ENCODE measurements around the gene KIF26B.

Gene KIF26B

DNA sequence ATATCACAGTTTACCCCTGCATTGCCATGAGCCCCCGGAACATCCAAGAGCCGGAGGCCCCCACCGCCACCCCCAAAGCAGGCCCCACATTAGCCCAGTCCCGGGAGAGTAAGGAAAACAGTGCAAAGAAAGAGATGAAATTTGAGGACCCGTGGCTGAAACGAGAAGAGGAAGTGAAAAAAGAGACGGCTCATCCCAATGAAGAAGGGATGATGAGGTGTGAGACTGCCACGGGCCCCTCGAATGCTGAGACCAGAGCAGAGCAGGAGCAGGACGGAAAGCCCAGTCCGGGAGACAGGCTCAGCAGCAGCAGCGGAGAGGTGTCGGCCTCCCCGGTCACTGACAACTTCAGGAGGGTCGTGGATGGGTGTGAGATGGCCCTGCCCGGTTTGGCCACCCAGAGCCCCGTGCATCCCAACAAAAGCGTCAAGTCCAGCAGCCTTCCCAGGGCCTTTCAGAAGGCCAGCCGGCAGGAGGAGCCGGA is 532.4 kb downstream of the KIF26B start:
- H3K36me3 ChIP-seq (ENCODE audit: control insufficient read depth, insufficient read depth, low read length): no peaks in the 10 kb centered on the region
- H3K4me1 ChIP-seq (ENCODE audit: control insufficient read depth, insufficient read depth, low read length): no peaks in the 10 kb centered on the region
- H3K27ac ChIP-seq (ENCODE audit: insufficient read depth, low read depth, low read length, poor library complexity, severe bottlenecking): no peak overlapping the region
- 92 to 93% methylated on average over 20 of the region's 20 CpGs for WGBS, 2 experiments
- no peak overlapping the region for H3K4me3 ChIP-seq (ENCODE audit: insufficient read depth, low read depth, low read length)
- H3K27me3 ChIP-seq (ENCODE audit: control insufficient read depth, insufficient read depth, low read length, poor library complexity, severe bottlenecking): peaks cover 14% of the 10 kb centered on the region
- H3K9me3 ChIP-seq (ENCODE audit: control insufficient read depth, low read length): no peaks in the 10 kb centered on the region

DNA sequence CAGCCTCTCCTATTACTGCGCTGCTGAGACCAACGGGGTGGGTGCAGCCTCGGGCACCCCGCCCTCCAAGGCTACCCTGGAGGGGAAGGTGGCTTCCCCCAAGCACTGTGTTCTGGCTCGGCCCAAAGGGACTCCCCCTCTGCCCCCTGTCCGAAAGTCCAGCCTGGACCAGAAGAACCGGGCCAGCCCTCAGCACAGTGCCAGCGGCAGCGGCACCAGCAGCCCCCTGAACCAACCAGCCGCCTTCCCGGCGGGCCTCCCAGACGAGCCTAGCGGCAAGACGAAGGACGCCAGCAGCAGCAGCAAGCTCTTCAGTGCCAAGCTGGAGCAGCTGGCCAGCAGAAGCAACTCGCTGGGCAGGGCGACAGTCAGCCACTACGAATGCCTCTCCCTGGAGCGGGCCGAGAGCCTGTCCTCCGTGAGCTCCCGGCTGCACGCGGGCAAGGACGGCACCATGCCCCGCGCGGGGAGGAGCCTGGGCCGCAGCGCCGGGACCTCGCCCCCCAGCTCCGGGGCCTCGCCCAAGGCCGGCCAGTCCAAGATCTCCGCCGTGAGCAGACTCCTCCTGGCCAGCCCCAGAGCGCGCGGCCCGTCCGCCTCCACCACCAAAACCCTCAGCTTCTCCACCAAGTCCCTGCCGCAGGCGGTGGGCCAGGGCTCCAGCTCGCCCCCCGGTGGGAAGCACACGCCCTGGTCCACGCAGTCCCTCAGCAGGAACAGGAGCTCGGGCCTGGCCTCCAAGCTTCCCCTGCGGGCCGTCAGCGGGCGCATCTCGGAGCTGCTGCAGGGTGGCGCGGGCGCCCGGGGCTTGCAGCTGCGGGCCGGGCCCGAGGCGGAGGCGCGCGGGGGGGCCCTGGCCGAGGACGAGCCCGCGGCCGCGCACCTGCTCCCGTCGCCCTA is 533.1 kb downstream of the KIF26B start:
- Histone ChIP-seq H3K4me3 (ENCODE audit: insufficient read depth, low read depth, low read length) (no peak overlapping the region), H3K27me3 (ENCODE audit: control insufficient read depth, insufficient read depth, low read length, poor library complexity, severe bottlenecking) (peaks cover 14% of the 10 kb centered on the region), H3K36me3 (ENCODE audit: control insufficient read depth, insufficient read depth, low read length) (no peaks in the 10 kb centered on the region), H3K9me3 (ENCODE audit: control insufficient read depth, low read length) (no peaks in the 10 kb centered on the region), H3K4me1 (ENCODE audit: control insufficient read depth, insufficient read depth, low read length) (no peaks in the 10 kb centered on the region), H3K27ac (ENCODE audit: insufficient read depth, low read depth, low read length, poor library complexity, severe bottlenecking) (no peak overlapping the region)
- 71 to 72% methylated on average over 74 of the region's 74 CpGs for WGBS, 2 experiments

DNA sequence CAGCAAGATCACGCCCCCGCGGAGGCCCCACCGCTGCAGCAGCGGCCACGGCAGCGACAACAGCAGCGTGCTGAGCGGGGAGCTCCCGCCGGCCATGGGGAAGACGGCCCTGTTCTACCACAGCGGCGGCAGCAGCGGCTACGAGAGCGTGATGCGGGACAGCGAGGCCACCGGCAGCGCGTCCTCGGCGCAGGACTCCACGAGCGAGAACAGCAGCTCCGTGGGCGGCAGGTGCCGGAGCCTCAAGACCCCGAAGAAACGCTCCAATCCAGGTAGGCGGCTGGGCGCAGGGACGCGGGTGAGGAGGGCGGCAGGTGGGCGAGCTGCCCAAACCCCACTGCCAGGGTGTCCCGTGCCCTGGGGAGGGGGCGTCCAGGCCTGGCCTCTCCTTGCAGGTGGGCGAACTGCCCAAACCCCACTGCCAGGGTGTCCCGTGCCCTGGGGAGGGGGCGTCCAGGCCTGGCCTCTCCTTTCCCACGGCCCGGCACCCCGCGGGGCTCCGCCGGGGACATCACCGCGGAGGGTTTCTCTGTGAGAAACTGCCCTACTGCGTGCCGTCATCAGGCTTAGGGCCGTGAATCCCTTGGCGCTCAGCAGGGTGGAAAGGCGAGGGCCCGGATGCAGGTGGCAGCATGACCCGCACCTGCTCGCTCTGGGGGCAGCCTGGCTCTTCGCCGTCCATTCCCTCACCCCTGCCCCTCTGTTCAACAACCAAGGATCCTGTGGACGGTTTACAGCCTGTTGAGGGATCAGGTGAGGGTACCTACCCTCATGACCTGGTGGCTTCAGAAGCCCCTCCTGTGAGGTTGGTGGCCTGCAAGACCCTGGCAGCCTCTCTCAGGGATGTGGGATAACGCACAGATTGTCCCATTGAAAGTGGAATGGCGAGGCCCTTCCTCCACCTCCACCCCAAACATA is 534.0 kb downstream of the KIF26B start:
- no peaks in the 10 kb centered on the region for H3K36me3 ChIP-seq (ENCODE audit: control insufficient read depth, insufficient read depth, low read length)
- 85 to 87% methylated on average over 63 of the region's 63 CpGs for WGBS, 2 experiments
- H3K27me3 ChIP-seq (ENCODE audit: control insufficient read depth, insufficient read depth, low read length, poor library complexity, severe bottlenecking): peaks cover 14% of the 10 kb centered on the region
- no peaks in the 10 kb centered on the region for H3K4me1 ChIP-seq (ENCODE audit: control insufficient read depth, insufficient read depth, low read length)
- no peak overlapping the region for H3K4me3 ChIP-seq (ENCODE audit: insufficient read depth, low read depth, low read length)
- H3K27ac ChIP-seq (ENCODE audit: insufficient read depth, low read depth, low read length, poor library complexity, severe bottlenecking): no peak overlapping the region
- no peaks in the 10 kb centered on the region for H3K9me3 ChIP-seq (ENCODE audit: control insufficient read depth, low read length)

DNA sequence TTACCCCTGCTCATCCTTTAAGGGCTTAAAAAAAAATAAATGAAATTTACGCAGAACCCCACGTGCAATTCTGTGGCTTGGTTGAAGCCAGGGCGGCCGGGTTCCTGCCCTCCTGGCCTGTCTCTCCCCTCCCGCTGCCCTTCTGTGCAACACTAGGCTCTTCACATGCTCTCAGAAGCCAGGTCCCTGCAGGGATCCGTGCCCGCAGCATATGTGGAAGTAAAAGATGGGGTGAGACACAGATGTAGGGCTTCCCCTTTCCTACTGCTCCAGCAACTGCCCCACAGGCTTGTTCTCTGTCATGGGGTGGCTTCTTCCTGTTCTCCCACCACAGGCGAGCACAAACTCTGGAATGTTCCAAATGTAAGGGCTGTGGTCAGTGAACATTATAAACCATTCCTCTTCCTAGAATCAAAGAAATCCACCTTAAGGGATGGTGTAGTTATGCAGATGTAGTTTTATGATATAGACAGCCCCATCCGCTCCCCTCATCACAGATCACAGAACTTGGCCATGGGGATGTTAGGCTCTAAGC is 535.4 kb downstream of the KIF26B start:
- H3K4me1 ChIP-seq (ENCODE audit: control insufficient read depth, insufficient read depth, low read length): no peaks in the 10 kb centered on the region
- peaks cover 14% of the 10 kb centered on the region for H3K27me3 ChIP-seq (ENCODE audit: control insufficient read depth, insufficient read depth, low read length, poor library complexity, severe bottlenecking)
- no peak overlapping the region for H3K27ac ChIP-seq (ENCODE audit: insufficient read depth, low read depth, low read length, poor library complexity, severe bottlenecking)
- H3K4me3 ChIP-seq (ENCODE audit: insufficient read depth, low read depth, low read length): no peak overlapping the region
- no peaks in the 10 kb centered on the region for H3K36me3 ChIP-seq (ENCODE audit: control insufficient read depth, insufficient read depth, low read length)
- 93 to 96% methylated on average over 8 to 9 of the region's 9 CpGs for WGBS, 2 experiments
- H3K9me3 ChIP-seq (ENCODE audit: control insufficient read depth, low read length): no peaks in the 10 kb centered on the region

DNA sequence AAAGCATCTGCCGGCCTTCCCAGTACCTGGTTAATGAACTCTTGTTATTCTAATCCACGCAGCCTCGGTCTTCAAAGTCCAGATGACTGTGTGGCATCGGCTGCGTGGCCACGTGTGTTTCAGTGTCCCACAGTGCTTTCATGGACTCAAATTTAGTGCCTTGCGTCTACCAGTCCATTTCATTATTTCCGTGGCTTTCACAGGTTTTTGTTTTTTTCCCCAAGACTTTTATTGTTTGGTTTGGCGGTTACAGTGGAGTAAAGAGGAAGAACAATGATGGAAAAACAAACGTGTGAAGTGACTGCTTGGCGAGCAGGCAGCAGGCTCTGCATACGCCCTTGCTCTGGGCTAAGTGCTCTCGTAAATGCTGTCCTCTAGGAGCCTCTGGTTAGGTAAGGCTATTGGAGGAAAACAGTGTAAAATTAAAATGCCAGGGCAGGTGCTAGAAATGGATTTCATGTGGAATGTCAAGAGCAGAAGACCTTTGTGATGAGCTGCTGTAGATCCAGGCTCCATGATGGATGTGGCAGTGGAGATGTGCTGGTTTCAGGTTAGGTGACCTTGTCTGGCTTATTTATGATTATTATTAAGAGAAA is 536.3 kb downstream of the KIF26B start:
- Histone ChIP-seq H3K4me3 (ENCODE audit: insufficient read depth, low read depth, low read length) (no peak overlapping the region), H3K27ac (ENCODE audit: insufficient read depth, low read depth, low read length, poor library complexity, severe bottlenecking) (no peak overlapping the region), H3K36me3 (ENCODE audit: control insufficient read depth, insufficient read depth, low read length) (no peaks in the 10 kb centered on the region), H3K9me3 (ENCODE audit: control insufficient read depth, low read length) (no peaks in the 10 kb centered on the region), H3K4me1 (ENCODE audit: control insufficient read depth, insufficient read depth, low read length) (no peaks in the 10 kb centered on the region), H3K27me3 (ENCODE audit: control insufficient read depth, insufficient read depth, low read length, poor library complexity, severe bottlenecking) (peaks cover 14% of the 10 kb centered on the region)
- 90% methylated on average over 13 of the region's 13 CpGs for WGBS, 2 experiments

DNA sequence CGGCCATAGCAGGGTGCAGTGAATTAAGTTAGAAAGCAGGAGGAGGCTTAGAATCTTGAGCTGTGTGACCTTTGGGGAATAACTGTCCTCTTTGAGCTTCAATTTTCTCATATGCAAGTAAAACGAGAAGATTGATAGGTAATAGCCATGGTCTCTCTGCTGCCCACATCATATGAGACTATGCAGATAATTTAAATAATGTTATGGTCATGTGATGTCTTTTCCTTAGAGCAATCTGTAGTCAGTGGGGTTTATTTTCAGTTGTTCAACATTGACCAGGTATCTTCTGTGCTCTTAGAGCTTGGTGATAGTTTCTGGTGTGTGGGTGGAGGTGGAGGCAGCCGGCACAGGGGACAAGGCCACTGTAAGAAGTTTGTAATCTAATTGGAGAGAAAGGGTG is 537.1 kb downstream of the KIF26B start:
- Histone ChIP-seq H3K36me3 (ENCODE audit: control insufficient read depth, insufficient read depth, low read length) (no peaks in the 10 kb centered on the region), H3K4me1 (ENCODE audit: control insufficient read depth, insufficient read depth, low read length) (no peaks in the 10 kb centered on the region), H3K4me3 (ENCODE audit: insufficient read depth, low read depth, low read length) (no peak overlapping the region), H3K9me3 (ENCODE audit: control insufficient read depth, low read length) (no peaks in the 10 kb centered on the region), H3K27ac (ENCODE audit: insufficient read depth, low read depth, low read length, poor library complexity, severe bottlenecking) (no peak overlapping the region), H3K27me3 (ENCODE audit: control insufficient read depth, insufficient read depth, low read length, poor library complexity, severe bottlenecking) (peaks cover 14% of the 10 kb centered on the region)
- WGBS, 2 experiments: 98 to 99% methylated on average over 3 of the region's 3 CpGs

DNA sequence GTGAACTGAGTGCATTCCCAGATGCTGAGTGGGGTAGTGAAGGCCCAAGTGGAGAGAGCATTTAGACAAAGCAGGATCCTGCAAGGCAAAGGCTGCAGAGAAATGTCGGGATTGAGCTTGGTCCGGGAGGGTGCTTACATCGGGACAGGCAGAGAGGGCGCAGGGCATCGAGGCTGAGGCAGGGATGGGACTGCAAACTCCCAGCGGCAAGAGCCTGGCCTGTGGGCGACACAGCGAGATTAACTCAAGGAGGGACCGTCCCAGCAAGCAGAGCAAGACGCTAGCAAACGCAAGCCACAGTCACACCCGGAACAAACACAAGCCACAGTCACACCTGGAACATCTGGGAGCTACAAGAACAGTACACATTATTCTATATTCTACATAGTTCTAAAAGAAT is 537.5 kb downstream of the KIF26B start:
- WGBS, 2 experiments: 94 to 95% methylated on average over 12 of the region's 12 CpGs
- Histone ChIP-seq H3K36me3 (ENCODE audit: control insufficient read depth, insufficient read depth, low read length) (no peaks in the 10 kb centered on the region), H3K27me3 (ENCODE audit: control insufficient read depth, insufficient read depth, low read length, poor library complexity, severe bottlenecking) (peaks cover 14% of the 10 kb centered on the region), H3K4me3 (ENCODE audit: insufficient read depth, low read depth, low read length) (no peak overlapping the region), H3K27ac (ENCODE audit: insufficient read depth, low read depth, low read length, poor library complexity, severe bottlenecking) (no peak overlapping the region), H3K9me3 (ENCODE audit: control insufficient read depth, low read length) (no peaks in the 10 kb centered on the region), H3K4me1 (ENCODE audit: control insufficient read depth, insufficient read depth, low read length) (no peaks in the 10 kb centered on the region)

DNA sequence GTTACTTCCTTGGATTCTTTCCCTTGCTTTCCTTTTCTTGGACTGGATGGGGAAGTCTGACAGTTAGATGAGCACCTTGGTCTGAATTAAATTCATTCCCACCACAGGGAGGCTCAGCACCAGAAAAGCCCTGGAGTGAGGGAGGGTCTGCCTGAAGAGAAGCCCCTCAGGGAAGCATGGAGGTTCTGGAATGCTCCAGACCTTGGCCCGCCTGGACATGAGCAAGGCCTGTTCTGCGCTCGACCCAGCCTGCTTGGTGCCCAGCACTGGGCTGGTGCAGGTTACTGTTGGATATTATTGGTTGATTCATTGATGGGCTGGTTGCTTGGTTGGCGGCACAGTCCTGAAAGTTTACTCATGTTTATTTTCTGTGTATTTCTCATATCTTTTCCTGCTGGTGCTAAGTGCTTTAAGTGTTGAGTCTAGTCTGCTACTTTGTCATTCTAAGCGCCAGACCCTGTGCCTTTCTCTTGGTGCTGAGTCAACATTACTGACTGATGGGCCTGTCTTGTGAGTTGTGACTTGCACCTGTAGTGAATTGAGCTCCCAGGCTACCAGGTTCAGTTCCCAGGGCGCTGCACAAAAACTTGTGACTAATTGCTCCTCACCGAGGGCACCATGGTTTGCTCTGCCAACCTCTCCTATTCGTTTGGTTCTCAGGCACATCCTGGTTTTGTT is 538.5 kb downstream of the KIF26B start:
- H3K36me3 ChIP-seq (ENCODE audit: control insufficient read depth, insufficient read depth, low read length): no peaks in the 10 kb centered on the region
- H3K4me1 ChIP-seq (ENCODE audit: control insufficient read depth, insufficient read depth, low read length): no peaks in the 10 kb centered on the region
- H3K27me3 ChIP-seq (ENCODE audit: control insufficient read depth, insufficient read depth, low read length, poor library complexity, severe bottlenecking): peaks cover 5% of the 10 kb centered on the region
- no peak overlapping the region for H3K4me3 ChIP-seq (ENCODE audit: insufficient read depth, low read depth, low read length)
- H3K27ac ChIP-seq (ENCODE audit: insufficient read depth, low read depth, low read length, poor library complexity, severe bottlenecking): no peak overlapping the region
- no peaks in the 10 kb centered on the region for H3K9me3 ChIP-seq (ENCODE audit: control insufficient read depth, low read length)
- 81 to 83% methylated on average over 8 of the region's 8 CpGs for WGBS, 2 experiments

DNA sequence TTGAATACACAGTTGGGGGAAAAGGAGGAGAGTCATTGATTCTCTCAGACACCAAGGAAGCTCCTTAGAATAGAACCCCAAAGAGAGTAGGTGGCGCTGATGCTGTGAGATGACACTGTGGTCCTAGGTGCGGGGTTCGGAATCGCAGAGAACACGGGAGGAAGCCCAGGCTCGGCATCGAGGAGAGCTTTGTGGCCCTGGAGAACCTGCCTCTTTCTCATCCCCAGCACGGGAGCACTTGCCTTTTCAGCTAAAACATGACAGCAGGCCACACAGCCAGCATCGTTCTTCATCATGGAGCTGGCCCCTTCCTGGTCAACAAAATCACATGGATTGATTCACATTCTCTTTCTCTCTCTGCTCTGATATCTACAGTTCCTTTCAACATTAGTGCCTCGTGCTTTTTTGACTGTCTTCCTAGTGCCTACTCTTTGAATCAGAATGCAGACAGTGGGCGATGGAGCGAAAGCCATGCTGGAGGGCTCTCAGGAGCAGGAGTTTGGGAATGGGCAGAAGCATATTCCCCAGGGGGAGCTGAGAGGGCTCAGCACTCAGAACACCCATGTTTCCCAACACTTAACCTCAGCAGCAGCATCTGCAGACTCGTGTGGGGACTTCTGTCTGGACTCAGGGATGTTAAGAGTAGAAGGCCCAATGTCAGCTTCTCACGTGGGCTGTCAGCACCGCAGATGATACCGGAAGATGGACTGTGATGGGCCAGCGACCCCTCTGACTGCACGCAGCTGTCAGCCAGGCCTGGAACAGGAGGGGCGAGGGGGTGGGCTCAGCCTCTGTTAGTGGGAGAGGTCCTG is 539.4 kb downstream of the KIF26B start:
- WGBS, 2 experiments: 92 to 94% methylated on average over 19 of the region's 19 CpGs
- H3K9me3 ChIP-seq (ENCODE audit: control insufficient read depth, low read length): no peaks in the 10 kb centered on the region
- no peaks in the 10 kb centered on the region for H3K36me3 ChIP-seq (ENCODE audit: control insufficient read depth, insufficient read depth, low read length)
- H3K27ac ChIP-seq (ENCODE audit: insufficient read depth, low read depth, low read length, poor library complexity, severe bottlenecking): no peak overlapping the region
- no peak overlapping the region for H3K4me3 ChIP-seq (ENCODE audit: insufficient read depth, low read depth, low read length)
- H3K4me1 ChIP-seq (ENCODE audit: control insufficient read depth, insufficient read depth, low read length): no peaks in the 10 kb centered on the region
- no peaks in the 10 kb centered on the region for H3K27me3 ChIP-seq (ENCODE audit: control insufficient read depth, insufficient read depth, low read length, poor library complexity, severe bottlenecking)
